Measurements from ENCODE around the gene SCYGR2. TPM values are rescaled to one million over a fixed set of nuclear protein-coding genes. Genes with fewer than 3 reads are reported as not detected.

SCYGR2 gene
- polyA plus RNA-seq, 1 of the 3 experiments (the other 2 are of a cell fraction) = not detected

DNA sequence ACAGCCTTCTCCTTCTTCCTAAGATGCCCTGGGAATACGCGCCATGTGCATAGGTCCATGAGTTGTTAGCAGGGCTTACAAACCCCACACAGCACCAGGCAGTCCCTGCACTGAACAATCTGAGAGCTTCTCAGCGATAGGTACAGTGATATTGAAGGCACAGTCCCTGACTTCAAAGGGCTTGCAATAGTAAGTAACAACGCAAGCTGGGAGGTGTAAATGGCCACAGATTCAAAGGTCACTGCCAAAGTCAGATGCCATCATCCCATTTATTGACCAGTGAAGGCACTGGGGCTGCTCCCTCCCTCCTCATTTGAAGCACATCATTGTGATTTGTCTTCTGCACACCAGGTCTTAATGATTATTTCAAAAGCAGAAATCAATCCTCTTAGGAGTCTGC is 16.5 kb downstream of the SCYGR2 start:
- TF ChIP-seq FOXJ3 (CRISPR knock-in tag; IDR thresholded peaks at IDR 0.05) (no peak), ZBTB33 (IDR thresholded peaks at IDR 0.05; ENCODE audit: borderline replicate concordance, low read depth) (no peak), MXI1 (IDR thresholded peaks at IDR 0.05; ENCODE audit: low read depth, low read length) (no peak), GABPA (IDR thresholded peaks at IDR 0.05; ENCODE audit: low read depth) (no peak), FOXM1 (IDR thresholded peaks at IDR 0.05; ENCODE audit: low read depth) (no peak), SMC3 (IDR thresholded peaks at IDR 0.05; ENCODE audit: low read depth, low read length) (no peak), CHD2 (IDR thresholded peaks at IDR 0.05; ENCODE audit: low read length, partially characterized antibody) (no peak), TCF12 (IDR thresholded peaks at IDR 0.05) (no peak), TEAD4 (IDR thresholded peaks at IDR 0.05; ENCODE audit: borderline replicate concordance, insufficient read depth) (no peak), RXRA (IDR thresholded peaks at IDR 0.05; ENCODE audit: borderline replicate concordance, low read depth) (no peak), MEF2A (IDR thresholded peaks at IDR 0.05; ENCODE audit: borderline replicate concordance, low read depth) (no peak), GATA2 (CRISPR knock-in tag; IDR thresholded peaks at IDR 0.05) (no peak), IRF3 (IDR thresholded peaks at IDR 0.05; ENCODE audit: low read depth, low read length) (no peak), RAD21 (IDR thresholded peaks at IDR 0.05; ENCODE audit: low read length) (no peak), EZH2phosphoT487 (IDR thresholded peaks at IDR 0.05; ENCODE audit: borderline replicate concordance, low read depth) (no peak), EP300 (IDR thresholded peaks at IDR 0.05; ENCODE audit: borderline replicate concordance in 1 of 2, low read depth in 1 of 2, low read length in 1 of 2) (no peak), RCOR1 (IDR thresholded peaks at IDR 0.05; ENCODE audit: low read length) (no peak)
- TF ChIP-seq, protein P1, sequence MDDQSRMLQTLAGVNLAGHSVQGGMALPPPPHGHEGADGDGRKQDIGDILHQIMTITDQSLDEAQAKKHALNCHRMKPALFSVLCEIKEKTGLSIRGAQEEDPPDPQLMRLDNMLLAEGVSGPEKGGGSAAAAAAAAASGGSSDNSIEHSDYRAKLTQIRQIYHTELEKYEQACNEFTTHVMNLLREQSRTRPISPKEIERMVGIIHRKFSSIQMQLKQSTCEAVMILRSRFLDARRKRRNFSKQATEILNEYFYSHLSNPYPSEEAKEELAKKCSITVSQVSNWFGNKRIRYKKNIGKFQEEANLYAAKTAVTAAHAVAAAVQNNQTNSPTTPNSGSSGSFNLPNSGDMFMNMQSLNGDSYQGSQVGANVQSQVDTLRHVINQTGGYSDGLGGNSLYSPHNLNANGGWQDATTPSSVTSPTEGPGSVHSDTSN (IDR thresholded peaks at IDR 0.05) = no peak
- TF ChIP-seq, protein P2, sequence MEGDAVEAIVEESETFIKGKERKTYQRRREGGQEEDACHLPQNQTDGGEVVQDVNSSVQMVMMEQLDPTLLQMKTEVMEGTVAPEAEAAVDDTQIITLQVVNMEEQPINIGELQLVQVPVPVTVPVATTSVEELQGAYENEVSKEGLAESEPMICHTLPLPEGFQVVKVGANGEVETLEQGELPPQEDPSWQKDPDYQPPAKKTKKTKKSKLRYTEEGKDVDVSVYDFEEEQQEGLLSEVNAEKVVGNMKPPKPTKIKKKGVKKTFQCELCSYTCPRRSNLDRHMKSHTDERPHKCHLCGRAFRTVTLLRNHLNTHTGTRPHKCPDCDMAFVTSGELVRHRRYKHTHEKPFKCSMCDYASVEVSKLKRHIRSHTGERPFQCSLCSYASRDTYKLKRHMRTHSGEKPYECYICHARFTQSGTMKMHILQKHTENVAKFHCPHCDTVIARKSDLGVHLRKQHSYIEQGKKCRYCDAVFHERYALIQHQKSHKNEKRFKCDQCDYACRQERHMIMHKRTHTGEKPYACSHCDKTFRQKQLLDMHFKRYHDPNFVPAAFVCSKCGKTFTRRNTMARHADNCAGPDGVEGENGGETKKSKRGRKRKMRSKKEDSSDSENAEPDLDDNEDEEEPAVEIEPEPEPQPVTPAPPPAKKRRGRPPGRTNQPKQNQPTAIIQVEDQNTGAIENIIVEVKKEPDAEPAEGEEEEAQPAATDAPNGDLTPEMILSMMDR (IDR thresholded peaks at IDR 0.05) = no peak
- TF ChIP-seq, protein P3, sequence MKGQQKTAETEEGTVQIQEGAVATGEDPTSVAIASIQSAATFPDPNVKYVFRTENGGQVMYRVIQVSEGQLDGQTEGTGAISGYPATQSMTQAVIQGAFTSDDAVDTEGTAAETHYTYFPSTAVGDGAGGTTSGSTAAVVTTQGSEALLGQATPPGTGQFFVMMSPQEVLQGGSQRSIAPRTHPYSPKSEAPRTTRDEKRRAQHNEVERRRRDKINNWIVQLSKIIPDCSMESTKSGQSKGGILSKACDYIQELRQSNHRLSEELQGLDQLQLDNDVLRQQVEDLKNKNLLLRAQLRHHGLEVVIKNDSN (IDR thresholded peaks at IDR 0.05; ENCODE audit: borderline replicate concordance, low read depth) = no peak
- H3K9me3 ChIP-seq = no peaks in the 10 kb centered on the region
- H3K4me3 ChIP-seq (ENCODE audit: low read depth in 2 of 2, low read length in 1 of 2) = no peak overlapping the region
- H3K79me2 ChIP-seq (ENCODE audit: insufficient read depth) = no peaks in the 10 kb centered on the region
- no peak overlapping the region for H2AFZ ChIP-seq (ENCODE audit: low read depth)
- no peaks in the 10 kb centered on the region; a peak in 1 of 4 replicates for H3K4me1 ChIP-seq (ENCODE audit: control insufficient read depth in 1 of 2, insufficient read depth in 2 of 2, low read depth in 1 of 2, low read length in 1 of 2)
- H3K27ac ChIP-seq (ENCODE audit: low read depth in 2 of 2, low read length in 1 of 2) = no peak overlapping the region
- H3K36me3 ChIP-seq (replicated peaks in 1 of 2; ENCODE audit: control insufficient read depth in 1 of 2, insufficient read depth in 2 of 2, low read length in 1 of 2) = no peaks in the 10 kb centered on the region
- H3K4me2 ChIP-seq = no peak overlapping the region
- H3K9me2 ChIP-seq = no peaks in the 10 kb centered on the region
- CTCF ChIA-PET = interaction anchor here (2.5 kb wide), 1 partner anchor 43 kb away, joined by 7 read pairs; no protein-coding TSS in a partner anchor
- POLR2A ChIA-PET = no interaction called here
- no peaks in the 10 kb centered on the region for H3F3A ChIP-seq (replicated peaks; ENCODE audit: insufficient read depth)
- H3K9ac ChIP-seq = no peak overlapping the region
- WGBS (ENCODE audit: low lambda C conversion rate) = 87% methylated on average over 4 of the region's 4 CpGs
- no peaks in the 10 kb centered on the region for H3K27me3 ChIP-seq (ENCODE audit: insufficient read depth)
- no peak for DNase-seq
- H4K20me1 ChIP-seq (ENCODE audit: insufficient read depth) = no peaks in the 10 kb centered on the region
